Measurements from ENCODE around the gene CTNNA3.
"Not testable (repeated sequence)": the region's sequence is repeated elsewhere in the genome, so short reads cannot be mapped to it uniquely, and the experiment has no call there.

DNA sequence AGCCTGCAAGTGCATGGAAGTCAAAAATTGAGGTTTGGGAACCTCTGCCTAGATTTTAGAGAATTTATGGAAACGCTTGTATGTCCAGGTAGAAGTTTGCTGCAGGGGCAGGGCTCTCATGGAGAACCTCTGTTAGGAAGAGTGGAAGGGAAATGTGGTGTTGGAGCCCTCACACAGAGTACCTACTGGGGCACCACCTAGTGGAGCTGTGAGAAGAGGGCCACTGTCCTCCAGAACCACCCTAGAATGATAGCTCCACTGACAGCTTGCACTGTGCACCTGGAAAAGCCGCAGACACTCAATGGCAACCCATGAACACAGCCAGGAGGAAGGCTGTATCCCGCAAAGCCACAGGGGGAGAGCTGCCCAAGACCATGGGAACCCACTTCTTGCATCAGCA is 165.0 kb downstream of the CTNNA3 start:
- not testable (repeated sequence) for TF ChIP-seq POLR2A, CTCF (IDR thresholded peaks at IDR 0.05)

Data from right lobe of liver (tissue), 4 donors.